Kidney epithelial cell (primary cell): Measurements from ENCODE around the gene BRD1. TPM values are rescaled to one million over a fixed set of nuclear protein-coding genes. Genes with fewer than 3 reads are reported as not detected.

Experiments used
- DNase-seq: peaks from one replicate; pipeline ENCODE4 v3.0.0-alpha.2; 2010; ENCODE audit warnings: low read depth
- H3K27me3 ChIP-seq: 2 replicates; pipeline ENCODE4 v1.6.0; 2011; ENCODE audit warnings: low read length; ENCODE audit not compliant: control insufficient read depth, insufficient read depth
- H3K36me3 ChIP-seq: 2 replicates; pipeline ENCODE4 v1.5.1; 2011; ENCODE audit warnings: low read length; ENCODE audit not compliant: control insufficient read depth, insufficient read depth
- H3K4me3 ChIP-seq: 2 replicates; pipeline ENCODE4 v1.5.1; 2011; ENCODE audit warnings: low read depth, mild to moderate bottlenecking, control low read depth, low read length
- total RNA-seq: library from RNA; depleted of rRNA; stranded (reverse); fragments of >200 nt; gene quantifications from 2 replicates; pipeline ENCODE4 v1.2.3, GENCODE V29; 2015
- TF ChIP-seq, protein P1 (sequence below): IDR thresholded peaks from 2 replicates; pipeline ENCODE4 v1.5.1; 2011; ENCODE audit warnings: mild to moderate bottlenecking, moderate library complexity, low read length, control low read depth, inconsistent platforms; ENCODE audit not compliant: insufficient read depth, poor library complexity, severe bottlenecking

Gene BRD1
- total RNA-seq, 1 donor from 2014 or later: 37.2 TPM

- DNase-seq: no peak
- Histone ChIP-seq H3K4me3 (no peak overlapping the region), H3K27me3 (no peaks in the 10 kb centered on the region), H3K36me3 (peaks cover 2% of the 10 kb centered on the region)
- TF ChIP-seq, protein P1, sequence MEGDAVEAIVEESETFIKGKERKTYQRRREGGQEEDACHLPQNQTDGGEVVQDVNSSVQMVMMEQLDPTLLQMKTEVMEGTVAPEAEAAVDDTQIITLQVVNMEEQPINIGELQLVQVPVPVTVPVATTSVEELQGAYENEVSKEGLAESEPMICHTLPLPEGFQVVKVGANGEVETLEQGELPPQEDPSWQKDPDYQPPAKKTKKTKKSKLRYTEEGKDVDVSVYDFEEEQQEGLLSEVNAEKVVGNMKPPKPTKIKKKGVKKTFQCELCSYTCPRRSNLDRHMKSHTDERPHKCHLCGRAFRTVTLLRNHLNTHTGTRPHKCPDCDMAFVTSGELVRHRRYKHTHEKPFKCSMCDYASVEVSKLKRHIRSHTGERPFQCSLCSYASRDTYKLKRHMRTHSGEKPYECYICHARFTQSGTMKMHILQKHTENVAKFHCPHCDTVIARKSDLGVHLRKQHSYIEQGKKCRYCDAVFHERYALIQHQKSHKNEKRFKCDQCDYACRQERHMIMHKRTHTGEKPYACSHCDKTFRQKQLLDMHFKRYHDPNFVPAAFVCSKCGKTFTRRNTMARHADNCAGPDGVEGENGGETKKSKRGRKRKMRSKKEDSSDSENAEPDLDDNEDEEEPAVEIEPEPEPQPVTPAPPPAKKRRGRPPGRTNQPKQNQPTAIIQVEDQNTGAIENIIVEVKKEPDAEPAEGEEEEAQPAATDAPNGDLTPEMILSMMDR: no peak
Measured at GRCh38 chr22:49814856-49815255, 12.8 kb downstream of the BRD1 start.

- Histone ChIP-seq H3K27me3 (no peaks in the 10 kb centered on the region), H3K4me3 (no peak overlapping the region), H3K36me3 (peaks cover 2% of the 10 kb centered on the region)
- TF ChIP-seq, protein P1: no peak
- DNase-seq: no peak
Measured at GRCh38 chr22:49814164-49814686, 13.4 kb downstream of the BRD1 start.

GRCh38 chr22:49812838-49813237 is 14.8 kb downstream of the BRD1 start:
- H3K27me3 ChIP-seq: no peaks in the 10 kb centered on the region
- TF ChIP-seq, protein P1: no peak
- no peak for DNase-seq
- H3K36me3 ChIP-seq: peaks cover 2% of the 10 kb centered on the region
- no peak overlapping the region for H3K4me3 ChIP-seq

DNA sequence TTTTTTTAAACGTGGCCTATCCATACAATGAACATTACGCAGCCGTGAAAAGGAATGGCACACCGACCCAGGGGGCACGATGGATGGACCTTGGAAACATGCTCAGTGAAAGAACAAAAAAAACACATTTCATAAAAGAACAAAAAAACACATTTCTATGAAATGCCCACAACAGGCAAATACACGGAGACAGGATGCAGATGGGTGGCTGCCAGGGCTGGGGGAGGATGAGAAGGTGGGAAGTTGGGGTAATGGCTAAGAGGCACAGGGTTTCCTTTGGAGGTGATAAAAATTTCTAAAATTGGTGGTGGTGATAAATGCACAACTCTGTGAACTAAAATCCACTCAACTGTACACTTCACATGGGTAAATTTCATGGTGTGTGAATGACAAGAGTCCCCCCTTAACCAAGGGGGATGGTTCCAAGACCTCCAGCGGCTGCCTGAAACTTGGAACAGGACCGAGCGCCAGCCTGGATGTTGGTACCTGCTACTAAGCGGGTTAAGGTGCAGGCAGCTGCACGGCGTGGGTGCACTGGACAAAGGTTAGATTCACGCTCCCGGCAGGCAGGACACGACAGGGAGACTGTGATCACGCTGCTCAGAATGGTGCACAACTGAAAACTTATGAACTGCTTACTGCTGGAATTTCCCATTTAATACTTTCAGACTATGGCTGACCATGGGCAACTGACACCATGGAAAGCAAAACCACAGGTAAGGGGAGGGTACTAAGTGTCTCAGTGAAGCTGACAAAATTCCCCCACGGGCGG is 16.5 kb downstream of the BRD1 start:
- Histone ChIP-seq H3K27me3 (no peaks in the 10 kb centered on the region), H3K4me3 (no peak overlapping the region), H3K36me3 (no peaks in the 10 kb centered on the region)
- TF ChIP-seq, protein P1: no peak
- no peak for DNase-seq

- no peaks in the 10 kb centered on the region for H3K27me3 ChIP-seq
- no peak for DNase-seq
- H3K36me3 ChIP-seq: no peaks in the 10 kb centered on the region
- TF ChIP-seq, protein P1: no peak
- H3K4me3 ChIP-seq: no peak overlapping the region
Measured at GRCh38 chr22:49810363-49811019, 17.2 kb downstream of the BRD1 start.
